Measurements from ENCODE around the gene SEMA4D.

DNA sequence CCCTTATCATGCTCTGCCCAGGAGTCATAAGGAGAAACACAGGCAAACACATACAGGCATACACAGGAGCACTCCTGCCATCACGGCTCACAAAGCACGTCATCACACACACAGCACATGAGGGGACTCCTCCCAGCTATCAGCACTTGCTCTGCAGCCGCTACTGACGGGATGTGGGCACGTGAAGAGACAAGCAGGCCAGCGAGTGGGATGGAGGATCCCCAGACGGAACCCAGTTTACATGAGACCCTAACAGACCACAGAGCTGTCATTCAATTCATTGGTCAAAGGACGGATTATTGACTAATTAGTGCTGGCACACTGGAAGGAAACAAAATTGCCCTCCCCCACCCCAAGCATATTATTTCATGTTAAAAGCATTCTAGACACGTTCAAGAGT, 53.6 kb downstream of the SEMA4D start:
- TF ChIP-seq, protein P1, sequence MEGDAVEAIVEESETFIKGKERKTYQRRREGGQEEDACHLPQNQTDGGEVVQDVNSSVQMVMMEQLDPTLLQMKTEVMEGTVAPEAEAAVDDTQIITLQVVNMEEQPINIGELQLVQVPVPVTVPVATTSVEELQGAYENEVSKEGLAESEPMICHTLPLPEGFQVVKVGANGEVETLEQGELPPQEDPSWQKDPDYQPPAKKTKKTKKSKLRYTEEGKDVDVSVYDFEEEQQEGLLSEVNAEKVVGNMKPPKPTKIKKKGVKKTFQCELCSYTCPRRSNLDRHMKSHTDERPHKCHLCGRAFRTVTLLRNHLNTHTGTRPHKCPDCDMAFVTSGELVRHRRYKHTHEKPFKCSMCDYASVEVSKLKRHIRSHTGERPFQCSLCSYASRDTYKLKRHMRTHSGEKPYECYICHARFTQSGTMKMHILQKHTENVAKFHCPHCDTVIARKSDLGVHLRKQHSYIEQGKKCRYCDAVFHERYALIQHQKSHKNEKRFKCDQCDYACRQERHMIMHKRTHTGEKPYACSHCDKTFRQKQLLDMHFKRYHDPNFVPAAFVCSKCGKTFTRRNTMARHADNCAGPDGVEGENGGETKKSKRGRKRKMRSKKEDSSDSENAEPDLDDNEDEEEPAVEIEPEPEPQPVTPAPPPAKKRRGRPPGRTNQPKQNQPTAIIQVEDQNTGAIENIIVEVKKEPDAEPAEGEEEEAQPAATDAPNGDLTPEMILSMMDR (conservative IDR thresholded peaks at IDR 0.05), result no peak
- no peak for TF ChIP-seq EZH2 (IDR thresholded peaks at IDR 0.05; ENCODE audit: low read depth)

Data from PC-9 (cell line).